KG1 (cell line): Measurements from ENCODE around the gene ZNF362.
"Not testable (repeated sequence)": the region's sequence is repeated elsewhere in the genome, so short reads cannot be mapped to it uniquely, and the experiment has no call there.

Experiments used
- DNase-seq: peaks from one replicate; lab custom pipeline; 2025; lab: John Stamatoyannopoulos, UW

ZNF362 gene

GRCh38 chr1:33256471-33257206 lies at the start of gene ZNF362:
Gene ZNF362 (plus strand): TSS chr1:33256492. CDS start chr1:33270575, 14,083 bp downstream.
- peak; percentile 11 for DNase-seq

- no peak for DNase-seq
These were observed 44.3 kb upstream of the ZNF362 start for GRCh38 chr1:33211972-33212371.

- DNase-seq, result no peak
These were observed 36.2 kb upstream of the ZNF362 start for GRCh38 chr1:33219886-33220661.

- DNase-seq, result no peak
These were observed 35.5 kb upstream of the ZNF362 start for GRCh38 chr1:33220676-33221384.

GRCh38 chr1:33221385-33221758 lies 34.9 kb upstream of the ZNF362 start:
- DNase-seq, result no peak

- no peak for DNase-seq
These were observed 33.9 kb upstream of the ZNF362 start for GRCh38 chr1:33222381-33222780.

GRCh38 chr1:33224166-33224707 lies 32.1 kb upstream of the ZNF362 start:
- no peak for DNase-seq

- DNase-seq, result no peak
These were observed 30.7 kb upstream of the ZNF362 start for GRCh38 chr1:33225586-33225985.

- no peak for DNase-seq
These were observed 27.3 kb upstream of the ZNF362 start for GRCh38 chr1:33228935-33229487.

GRCh38 chr1:33231166-33231565 lies 25.1 kb upstream of the ZNF362 start:
- no peak for DNase-seq

GRCh38 chr1:33232716-33233115 lies 23.6 kb upstream of the ZNF362 start:
- DNase-seq, result no peak

GRCh38 chr1:33234131-33234530 lies 22.2 kb upstream of the ZNF362 start:
- DNase-seq, result no peak

- no peak for DNase-seq
These were observed 21.7 kb upstream of the ZNF362 start for GRCh38 chr1:33234588-33234990.

- no peak for DNase-seq
These were observed 20.8 kb upstream of the ZNF362 start for GRCh38 chr1:33235521-33235920.

- DNase-seq, result no peak
These were observed 19.8 kb upstream of the ZNF362 start for GRCh38 chr1:33236498-33236897.

GRCh38 chr1:33237579-33237978 lies 18.7 kb upstream of the ZNF362 start:
- no peak for DNase-seq

GRCh38 chr1:33238194-33238724 lies 18.0 kb upstream of the ZNF362 start:
- not testable (repeated sequence) for DNase-seq

GRCh38 chr1:33239410-33239809 lies 16.9 kb upstream of the ZNF362 start:
- not testable (repeated sequence) for DNase-seq

GRCh38 chr1:33241866-33242265 lies 14.4 kb upstream of the ZNF362 start:
- DNase-seq, result no peak

GRCh38 chr1:33242652-33243051 lies 13.6 kb upstream of the ZNF362 start:
- no peak for DNase-seq

GRCh38 chr1:33244143-33244808 lies 12.0 kb upstream of the ZNF362 start:
- no peak for DNase-seq
